Measurements from ENCODE around the gene C17orf67. TPM values are rescaled to one million over a fixed set of nuclear protein-coding genes. Genes with fewer than 3 reads are reported as not detected.

Gene C17orf67
- total RNA-seq, 1 donor from 2014 or later = 2.7 TPM

GRCh38 chr17:56821847-56822534, 11.7 kb downstream of the C17orf67 start:
- TF ChIP-seq POLR2AphosphoS5 (IDR thresholded peaks at IDR 0.05; ENCODE audit: insufficient read depth in 1 of 2, low read depth in 1 of 2) (no peak), POLR2A (IDR thresholded peaks at IDR 0.05) (no peak), CTCF (IDR thresholded peaks at IDR 0.05) (no peak)
- intact Hi-C loops (cut with DNase I) = no loop called here
- peaks cover 9% of the 10 kb centered on the region for H3K4me1 ChIP-seq

GRCh38 chr17:56820207-56820606, 13.5 kb downstream of the C17orf67 start:
- no peaks in the 10 kb centered on the region for H3K9me3 ChIP-seq
- intact Hi-C loops (cut with DNase I) = no loop called here
- H3K4me3 ChIP-seq = no peak overlapping the region
- H3K36me3 ChIP-seq = no peaks in the 10 kb centered on the region
- H3K4me1 ChIP-seq = peaks cover 9% of the 10 kb centered on the region
- no peak for DNase-seq (ENCODE audit: extremely low spot score in 2 of 2)
- H3K27ac ChIP-seq = no peak overlapping the region
- no peak for TF ChIP-seq CTCF (IDR thresholded peaks at IDR 0.05)
- no peak for TF ChIP-seq POLR2A (IDR thresholded peaks at IDR 0.05)
- no peaks in the 10 kb centered on the region for H3K27me3 ChIP-seq

More at GRCh38 chr17:56821847-56822534, 11.7 kb downstream of the C17orf67 start:
- Histone ChIP-seq H3K9me3 (no peaks in the 10 kb centered on the region), H3K27me3 (no peaks in the 10 kb centered on the region), H3K27ac (no peak overlapping the region), H3K4me3 (no peak overlapping the region), H3K36me3 (no peaks in the 10 kb centered on the region)
- DNase-seq (ENCODE audit: extremely low spot score in 2 of 2) = no peak

- Histone ChIP-seq H3K4me1 (peaks cover 9% of the 10 kb centered on the region), H3K9me3 (no peaks in the 10 kb centered on the region), H3K27ac (no peak overlapping the region), H3K36me3 (no peaks in the 10 kb centered on the region), H3K27me3 (no peaks in the 10 kb centered on the region), H3K4me3 (no peak overlapping the region)
- peak in 1 of 2 donors; percentile 81 for DNase-seq (ENCODE audit: extremely low spot score in 2 of 2)
- TF ChIP-seq CTCF (IDR thresholded peaks at IDR 0.05) (peak; percentile 67 to 82 (median 81)), POLR2A (IDR thresholded peaks at IDR 0.05) (no peak), POLR2AphosphoS5 (IDR thresholded peaks at IDR 0.05; ENCODE audit: insufficient read depth in 1 of 2, low read depth in 1 of 2) (peak in 1 of 2 donors; percentile 67)
- intact Hi-C loops (cut with DNase I) = loop anchor here (5.0 kb wide), 1 partner anchor 123 kb away; no protein-coding TSS in a partner anchor
Measured at GRCh38 chr17:56819431-56820145, 14.1 kb downstream of the C17orf67 start.

GRCh38 chr17:56819030-56819429, 14.7 kb downstream of the C17orf67 start:
- intact Hi-C loops (cut with DNase I) = loop anchor here (5.0 kb wide), 1 partner anchor 123 kb away; no protein-coding TSS in a partner anchor
- TF ChIP-seq POLR2A (IDR thresholded peaks at IDR 0.05) (no peak), POLR2AphosphoS5 (IDR thresholded peaks at IDR 0.05; ENCODE audit: insufficient read depth in 1 of 2, low read depth in 1 of 2) (no peak), CTCF (IDR thresholded peaks at IDR 0.05) (no peak)
- H3K27ac ChIP-seq = no peak overlapping the region
- H3K36me3 ChIP-seq = no peaks in the 10 kb centered on the region
- peaks cover 9% of the 10 kb centered on the region for H3K4me1 ChIP-seq
- no peaks in the 10 kb centered on the region for H3K27me3 ChIP-seq
- no peak for DNase-seq (ENCODE audit: extremely low spot score in 2 of 2)
- H3K9me3 ChIP-seq = no peaks in the 10 kb centered on the region
- H3K4me3 ChIP-seq = no peak overlapping the region

- Histone ChIP-seq H3K9me3 (no peaks in the 10 kb centered on the region), H3K27me3 (no peaks in the 10 kb centered on the region), H3K36me3 (no peaks in the 10 kb centered on the region), H3K27ac (no peak overlapping the region), H3K4me1 (peaks cover 9% of the 10 kb centered on the region), H3K4me3 (no peak overlapping the region)
- intact Hi-C loops (cut with DNase I) = loop anchor here (5.0 kb wide), 1 partner anchor 125 kb away; no protein-coding TSS in a partner anchor
- TF ChIP-seq CTCF (IDR thresholded peaks at IDR 0.05) = no peak
- no peak for TF ChIP-seq POLR2AphosphoS5 (IDR thresholded peaks at IDR 0.05; ENCODE audit: insufficient read depth in 1 of 2, low read depth in 1 of 2)
- TF ChIP-seq POLR2A (IDR thresholded peaks at IDR 0.05) = no peak
- no peak for DNase-seq (ENCODE audit: extremely low spot score in 2 of 2)
Measured at GRCh38 chr17:56817066-56817465, 16.7 kb downstream of the C17orf67 start.
